ENCODE measurements around the gene FOLR2.

The FOLR2 gene

DNA sequence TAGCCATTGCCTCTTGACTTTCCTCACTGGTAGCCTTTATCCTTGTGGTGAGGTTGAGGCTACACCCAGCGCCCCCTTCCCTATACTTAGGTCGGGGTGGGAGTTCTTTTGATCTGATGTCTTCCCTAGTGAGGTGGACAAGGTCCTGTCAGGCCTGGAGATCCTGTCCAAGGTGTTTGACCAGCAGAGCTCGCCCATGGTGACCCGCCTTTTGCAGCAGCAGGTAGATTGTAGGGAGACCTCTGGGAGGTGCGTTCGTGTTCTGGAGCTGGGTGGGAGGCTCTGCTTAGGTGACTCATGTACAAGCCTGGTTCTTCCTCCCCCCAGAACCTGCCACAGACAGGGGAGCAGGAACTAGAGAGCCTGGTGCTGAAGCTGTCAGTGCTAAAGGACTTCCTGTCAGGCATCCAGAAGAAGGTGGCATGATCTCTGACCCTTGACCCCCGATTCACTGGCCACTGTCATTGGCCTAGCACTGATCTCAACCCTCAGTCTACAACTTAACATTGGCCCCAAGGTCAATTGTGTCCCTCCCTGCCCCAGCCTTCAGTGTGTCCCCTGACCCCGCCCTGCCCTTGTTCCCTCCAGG is 12.8 kb downstream of the FOLR2 start:
- in situ Hi-C loops (cut with MboI; ENCODE audit: low sequenced_read_pairs): no loop called here

DNA sequence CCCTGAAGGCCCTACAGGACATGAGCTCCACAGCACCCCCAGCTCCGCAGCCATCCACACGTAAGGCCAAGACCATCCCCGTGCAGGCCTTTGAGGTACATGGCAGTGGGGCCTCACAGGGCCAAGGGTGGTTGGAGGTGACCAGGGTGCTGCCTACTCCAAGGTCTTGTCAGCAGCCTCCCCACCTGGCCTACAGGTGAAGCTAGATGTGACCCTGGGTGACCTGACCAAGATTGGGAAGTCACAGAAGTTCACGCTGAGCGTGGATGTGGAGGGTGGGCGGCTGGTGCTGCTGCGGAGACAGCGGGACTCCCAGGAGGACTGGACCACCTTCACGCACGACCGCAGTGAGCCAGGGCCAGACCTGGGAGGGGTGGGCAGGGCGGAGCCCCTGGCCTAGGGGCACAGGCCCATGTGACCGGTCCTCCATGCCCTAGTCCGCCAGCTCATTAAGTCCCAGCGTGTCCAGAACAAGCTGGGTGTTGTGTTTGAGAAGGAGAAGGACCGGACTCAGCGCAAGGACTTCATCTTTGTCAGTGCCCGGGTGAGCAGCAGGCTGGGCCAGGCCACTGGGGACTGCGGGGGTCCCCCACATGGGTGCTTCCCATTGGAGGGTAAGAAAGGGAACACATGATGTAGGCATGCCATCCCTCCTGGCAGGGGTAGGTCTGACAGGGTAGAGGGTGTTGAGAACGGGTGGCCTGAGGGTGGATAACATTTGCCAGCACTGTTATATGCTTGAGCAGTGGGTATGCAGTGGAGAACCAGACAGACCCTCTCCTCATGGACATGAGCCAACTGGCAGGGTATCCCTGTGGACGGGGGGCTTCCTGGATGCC is 13.6 kb downstream of the FOLR2 start:
- in situ Hi-C loops (cut with MboI; ENCODE audit: low sequenced_read_pairs): no loop called here

DNA sequence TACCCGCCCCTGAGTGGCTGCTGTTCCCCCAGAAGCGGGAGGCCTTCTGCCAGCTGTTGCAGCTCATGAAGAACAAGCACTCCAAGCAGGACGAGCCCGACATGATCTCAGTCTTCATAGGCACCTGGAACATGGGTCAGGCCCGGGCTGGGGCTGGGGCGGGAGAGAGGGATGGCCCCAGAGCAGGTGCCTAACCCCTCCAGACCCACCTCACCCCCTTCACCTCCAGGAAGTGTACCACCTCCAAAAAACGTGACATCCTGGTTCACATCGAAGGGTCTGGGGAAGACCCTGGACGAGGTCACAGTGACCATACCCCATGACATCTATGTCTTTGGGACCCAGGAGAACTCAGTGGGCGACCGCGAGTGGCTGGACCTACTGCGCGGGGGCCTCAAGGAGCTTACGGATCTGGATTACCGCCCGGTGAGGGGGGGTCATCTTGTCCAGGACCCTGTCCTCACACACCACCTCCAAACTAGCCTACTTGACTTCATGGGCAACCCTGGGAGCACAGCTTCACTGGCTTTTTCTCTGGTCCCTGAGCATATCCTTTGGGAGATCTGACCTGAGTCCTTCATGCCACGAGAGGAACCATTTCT is 14.3 kb downstream of the FOLR2 start:
- in situ Hi-C loops (cut with MboI; ENCODE audit: low sequenced_read_pairs): no loop called here

DNA sequence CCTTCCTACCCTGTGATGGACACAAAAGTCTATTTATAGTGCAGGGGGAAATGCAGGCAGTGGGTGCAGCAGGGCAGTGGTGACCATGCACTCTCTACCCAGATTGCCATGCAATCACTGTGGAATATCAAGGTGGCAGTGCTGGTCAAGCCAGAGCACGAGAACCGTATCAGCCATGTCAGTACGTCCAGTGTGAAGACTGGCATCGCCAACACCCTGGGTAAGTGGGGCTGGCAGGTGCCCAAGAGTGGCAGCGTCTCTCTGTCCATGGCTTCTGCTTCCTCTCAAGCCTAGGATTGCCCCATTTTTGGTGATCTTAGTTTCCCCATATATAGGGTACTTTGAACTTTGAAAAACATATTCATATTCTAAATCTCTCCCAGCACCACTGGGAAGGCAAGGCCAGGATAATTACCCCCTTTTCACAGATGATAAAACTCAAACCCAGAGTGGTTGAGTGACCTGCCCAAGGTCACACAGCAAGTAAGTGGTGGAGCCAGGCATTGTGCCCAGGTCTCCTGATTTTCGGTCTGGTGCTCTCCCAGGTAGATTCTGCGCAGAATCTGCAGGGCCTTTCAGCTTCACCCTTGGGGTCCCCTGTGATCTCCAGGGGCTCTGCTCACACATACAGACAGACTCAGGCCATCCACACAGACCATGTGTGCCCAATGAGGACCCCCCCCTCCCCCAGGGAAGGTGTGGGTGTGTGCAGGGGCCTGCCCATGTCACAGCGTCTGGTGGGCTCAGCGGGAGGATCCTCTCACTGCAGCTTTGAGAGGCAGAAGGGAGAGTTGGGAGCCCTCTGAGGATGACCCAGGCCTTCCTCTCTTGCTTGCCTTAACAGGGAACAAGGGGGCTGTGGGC is 15.0 kb downstream of the FOLR2 start:
- in situ Hi-C loops (cut with MboI; ENCODE audit: low sequenced_read_pairs): no loop called here

DNA sequence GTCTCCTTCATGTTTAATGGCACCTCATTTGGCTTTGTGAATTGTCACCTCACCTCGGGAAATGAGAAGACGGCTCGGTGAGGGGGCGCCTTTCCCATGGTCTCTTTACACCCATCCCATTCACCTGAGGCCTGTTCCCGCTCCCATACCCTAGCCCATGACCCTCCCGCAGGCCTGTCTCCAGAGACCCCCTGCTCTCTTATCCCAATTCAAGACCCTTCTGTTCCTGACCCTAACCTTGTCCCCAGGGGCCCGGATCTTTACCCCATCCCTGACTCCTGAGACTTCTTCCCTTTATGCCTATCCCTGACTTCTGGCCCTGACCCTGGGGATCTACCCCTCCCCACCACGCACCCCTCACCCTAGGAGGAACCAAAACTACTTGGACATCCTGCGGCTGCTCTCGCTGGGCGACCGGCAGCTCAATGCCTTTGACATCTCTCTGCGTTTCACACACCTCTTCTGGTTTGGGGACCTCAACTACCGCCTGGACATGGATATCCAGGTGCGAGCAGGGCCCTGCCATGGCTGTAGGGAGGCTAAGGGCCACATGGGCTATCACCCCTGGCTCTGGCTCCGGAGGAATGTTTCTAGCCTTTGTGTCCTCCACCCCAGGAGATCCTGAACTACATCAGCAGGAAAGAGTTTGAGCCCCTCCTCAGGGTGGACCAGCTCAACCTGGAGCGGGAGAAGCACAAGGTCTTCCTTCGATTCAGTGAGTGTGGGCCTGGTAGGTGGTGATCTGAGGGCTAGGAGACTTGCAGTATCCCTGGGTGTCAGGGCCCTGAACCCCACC is 15.9 kb downstream of the FOLR2 start:
- in situ Hi-C loops (cut with MboI; ENCODE audit: low sequenced_read_pairs): no loop called here

DNA sequence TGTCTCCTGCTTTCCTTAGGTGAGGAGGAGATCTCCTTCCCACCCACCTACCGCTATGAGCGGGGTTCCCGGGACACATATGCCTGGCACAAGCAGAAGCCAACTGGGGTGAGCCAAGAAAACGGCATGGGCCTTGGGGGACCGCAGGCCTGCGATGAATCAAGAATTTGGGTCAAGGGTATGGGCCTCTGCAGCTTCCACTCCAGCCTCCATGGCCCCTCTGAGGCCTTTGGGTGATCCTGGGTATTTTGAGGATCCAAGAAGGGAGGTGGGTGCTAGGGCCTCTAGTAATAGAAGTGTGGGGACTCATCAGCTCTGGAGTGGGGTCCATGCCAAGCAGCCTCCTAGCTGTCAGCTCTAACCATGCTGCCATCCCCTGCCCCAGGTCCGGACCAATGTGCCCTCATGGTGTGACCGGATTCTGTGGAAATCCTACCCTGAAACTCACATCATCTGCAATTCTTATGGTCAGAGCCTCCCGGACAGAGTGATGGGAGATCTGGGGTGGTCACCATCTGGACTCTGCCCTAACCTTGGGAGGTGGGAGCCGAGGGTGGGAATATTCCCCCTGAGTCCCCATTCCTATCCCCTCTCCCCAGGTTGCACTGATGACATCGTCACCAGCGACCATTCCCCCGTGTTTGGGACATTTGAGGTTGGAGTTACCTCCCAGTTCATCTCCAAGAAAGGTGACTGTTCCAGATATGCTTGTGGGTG is 16.6 kb downstream of the FOLR2 start:
- in situ Hi-C loops (cut with MboI; ENCODE audit: low sequenced_read_pairs): no loop called here

DNA sequence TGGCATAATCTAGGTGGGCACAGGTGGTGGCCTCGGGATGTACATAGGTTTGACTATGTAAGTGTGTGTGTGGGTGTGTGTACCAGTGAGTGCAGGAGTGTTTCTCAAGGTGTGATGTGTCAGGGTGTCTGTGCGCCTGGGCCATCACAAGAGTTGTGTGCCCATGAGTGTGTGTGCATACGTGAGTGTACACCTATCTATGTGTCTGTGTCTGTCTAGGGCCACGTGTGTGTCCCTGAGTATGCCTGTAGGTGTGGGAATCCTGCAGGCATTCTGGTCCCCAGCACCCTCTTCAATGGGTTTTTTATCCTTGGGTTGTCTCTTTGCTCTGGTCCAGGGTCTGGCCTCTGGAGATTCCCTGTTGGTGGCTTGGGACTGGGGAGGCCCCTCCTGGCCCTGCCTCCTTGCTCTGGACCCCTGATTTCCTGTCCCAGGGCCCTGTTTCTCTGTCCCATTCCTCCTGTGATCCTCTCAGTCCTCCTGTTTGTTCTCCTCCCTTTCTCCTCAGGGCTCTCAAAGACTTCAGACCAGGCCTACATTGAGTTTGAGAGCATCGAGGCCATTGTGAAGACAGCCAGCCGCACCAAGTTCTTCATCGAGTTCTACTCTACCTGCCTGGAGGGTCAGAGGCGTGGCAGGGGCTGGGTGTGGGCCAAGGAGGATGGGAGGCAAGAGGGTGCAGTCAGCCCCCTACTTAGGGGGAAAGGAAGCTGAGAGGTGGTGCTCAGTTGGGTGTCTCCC is 17.3 kb downstream of the FOLR2 start:
- in situ Hi-C loops (cut with MboI; ENCODE audit: low sequenced_read_pairs): no loop called here

DNA sequence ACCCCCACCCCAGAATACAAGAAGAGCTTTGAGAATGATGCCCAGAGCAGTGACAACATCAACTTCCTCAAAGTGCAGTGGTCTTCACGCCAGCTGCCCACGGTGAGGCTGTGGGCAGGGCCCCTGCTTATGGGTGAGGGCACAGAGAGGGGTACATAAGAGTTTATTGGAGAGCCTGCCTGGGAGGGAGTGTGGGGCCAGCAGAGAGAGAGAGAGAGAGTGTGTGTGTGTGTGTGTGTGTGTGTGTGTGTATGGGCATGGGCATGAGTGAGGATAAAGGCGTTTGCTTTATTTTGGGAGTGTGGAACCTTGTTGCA is 17.9 kb downstream of the FOLR2 start:
- in situ Hi-C loops (cut with MboI; ENCODE audit: low sequenced_read_pairs): no loop called here

DNA sequence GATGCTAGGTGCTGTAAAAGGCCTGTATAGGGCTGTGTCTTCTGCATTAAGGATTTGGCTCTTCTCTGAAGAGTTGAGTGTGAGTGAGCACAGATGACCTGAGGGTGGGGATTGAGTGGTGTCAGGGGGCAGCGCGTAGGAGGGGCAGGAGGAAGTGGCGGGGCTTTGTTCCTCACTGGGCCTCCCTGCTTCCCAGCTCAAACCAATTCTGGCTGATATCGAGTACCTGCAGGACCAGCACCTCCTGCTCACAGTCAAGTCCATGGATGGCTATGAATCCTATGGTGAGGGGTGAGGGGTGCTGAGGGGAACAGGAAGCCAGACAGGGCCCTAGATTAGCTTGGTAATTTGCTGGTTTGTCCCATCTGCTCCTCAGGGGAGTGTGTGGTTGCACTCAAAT is 18.3 kb downstream of the FOLR2 start:
- in situ Hi-C loops (cut with MboI; ENCODE audit: low sequenced_read_pairs): no loop called here

DNA sequence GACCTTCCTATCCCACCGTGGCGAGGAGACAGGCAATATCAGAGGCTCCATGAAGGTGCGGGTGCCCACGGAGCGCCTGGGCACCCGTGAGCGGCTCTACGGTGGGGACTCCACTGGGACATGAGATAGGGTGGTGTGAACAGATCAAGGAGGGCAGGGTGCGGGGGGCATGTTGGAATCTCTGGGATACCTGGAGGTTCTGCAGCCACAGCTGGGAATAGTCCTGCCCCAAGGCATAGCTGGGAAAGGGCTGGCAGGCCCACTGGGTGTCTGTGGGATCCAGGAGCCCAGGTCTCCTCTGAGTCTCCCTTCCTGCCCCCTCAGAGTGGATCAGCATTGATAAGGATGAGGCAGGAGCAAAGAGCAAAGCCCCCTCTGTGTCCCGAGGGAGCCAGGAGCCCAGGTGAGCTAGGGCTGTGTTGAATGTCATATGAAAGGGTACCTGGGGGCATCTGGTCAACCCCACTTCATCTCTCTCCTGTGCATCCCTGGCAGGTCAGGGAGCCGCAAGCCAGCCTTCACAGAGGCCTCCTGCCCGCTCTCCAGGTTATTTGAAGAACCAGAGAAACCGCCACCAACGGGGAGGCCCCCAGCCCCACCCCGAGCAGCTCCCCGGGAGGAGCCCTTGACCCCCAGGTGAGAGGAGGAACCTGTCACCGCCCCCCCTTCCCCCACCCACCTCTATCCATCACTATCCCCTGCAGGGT is 18.9 kb downstream of the FOLR2 start:
- in situ Hi-C loops (cut with MboI; ENCODE audit: low sequenced_read_pairs): no loop called here

DNA sequence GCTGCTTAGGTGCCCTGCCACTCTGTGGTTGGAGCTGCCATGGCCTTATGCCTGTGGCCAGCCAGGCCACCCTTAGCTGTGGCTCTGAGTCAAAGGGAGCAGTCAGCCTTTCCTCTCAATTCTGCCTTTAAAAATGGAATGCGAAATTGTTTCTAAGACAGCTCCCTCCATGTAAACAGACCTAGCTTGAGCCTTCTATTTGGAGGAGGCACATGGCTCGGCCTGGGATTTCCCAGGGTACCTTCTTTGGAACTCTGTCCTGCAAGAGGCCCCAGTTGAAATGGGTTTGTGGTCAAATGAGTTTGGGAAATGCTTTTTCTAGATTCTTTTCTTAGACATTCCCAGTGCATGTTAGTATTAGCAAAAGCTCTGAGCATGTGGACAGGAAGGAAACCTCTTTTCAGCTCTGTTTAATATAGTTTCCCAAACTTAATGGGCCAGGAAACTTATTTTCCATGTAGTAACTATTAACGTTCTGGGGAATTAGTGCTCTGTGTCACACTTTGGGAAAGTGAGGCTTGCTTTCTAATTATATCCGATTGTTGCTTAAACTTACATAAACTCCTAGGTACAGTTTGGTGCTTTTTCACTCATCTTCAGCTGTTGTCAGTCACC is 19.6 kb downstream of the FOLR2 start:
- in situ Hi-C loops (cut with MboI; ENCODE audit: low sequenced_read_pairs): no loop called here

DNA sequence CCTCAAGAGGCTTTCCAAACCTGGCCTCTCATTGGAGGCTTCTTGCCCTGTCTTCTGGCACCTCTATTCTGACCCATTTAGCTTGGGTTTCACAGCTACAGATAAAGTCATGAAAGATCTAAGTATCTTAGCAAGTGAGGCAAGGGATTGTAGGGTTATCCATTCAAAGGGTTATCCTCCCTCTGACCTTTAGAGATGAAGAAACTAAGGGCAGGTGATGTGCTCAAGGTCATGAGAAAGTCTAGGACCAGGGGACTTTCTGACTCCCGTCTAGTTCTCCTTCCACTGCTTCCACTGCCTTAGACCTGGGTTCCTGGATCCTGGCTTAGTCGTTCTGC is 20.1 kb downstream of the FOLR2 start:
- in situ Hi-C loops (cut with MboI; ENCODE audit: low sequenced_read_pairs): no loop called here

DNA sequence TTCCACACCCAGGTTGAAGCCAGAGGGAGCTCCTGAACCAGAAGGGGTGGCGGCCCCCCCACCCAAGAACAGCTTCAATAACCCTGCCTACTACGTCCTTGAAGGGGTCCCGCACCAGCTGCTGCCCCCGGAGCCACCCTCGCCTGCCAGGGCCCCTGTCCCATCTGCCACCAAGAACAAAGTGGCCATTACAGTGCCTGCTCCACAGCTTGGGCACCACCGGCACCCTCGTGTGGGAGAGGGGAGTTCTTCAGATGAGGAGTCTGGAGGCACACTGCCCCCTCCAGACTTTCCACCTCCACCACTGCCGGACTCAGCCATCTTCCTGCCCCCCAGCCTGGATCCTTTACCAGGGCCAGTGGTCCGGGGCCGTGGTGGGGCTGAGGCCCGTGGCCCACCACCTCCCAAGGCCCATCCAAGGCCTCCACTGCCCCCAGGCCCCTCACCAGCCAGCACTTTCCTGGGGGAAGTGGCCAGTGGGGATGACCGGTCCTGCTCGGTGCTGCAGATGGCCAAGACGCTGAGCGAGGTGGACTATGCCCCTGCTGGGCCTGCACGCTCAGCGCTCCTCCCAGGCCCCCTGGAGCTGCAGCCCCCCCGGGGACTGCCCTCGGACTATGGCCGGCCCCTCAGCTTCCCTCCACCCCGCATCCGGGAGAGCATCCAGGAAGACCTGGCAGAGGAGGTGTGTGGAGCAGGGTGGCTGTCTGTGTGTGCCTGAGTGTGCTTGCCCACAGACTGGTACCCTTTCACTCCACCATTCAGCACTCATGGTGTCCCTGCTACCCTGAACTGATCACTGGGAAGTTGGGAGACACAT is 20.7 kb downstream of the FOLR2 start:
- in situ Hi-C loops (cut with MboI; ENCODE audit: low sequenced_read_pairs): no loop called here

DNA sequence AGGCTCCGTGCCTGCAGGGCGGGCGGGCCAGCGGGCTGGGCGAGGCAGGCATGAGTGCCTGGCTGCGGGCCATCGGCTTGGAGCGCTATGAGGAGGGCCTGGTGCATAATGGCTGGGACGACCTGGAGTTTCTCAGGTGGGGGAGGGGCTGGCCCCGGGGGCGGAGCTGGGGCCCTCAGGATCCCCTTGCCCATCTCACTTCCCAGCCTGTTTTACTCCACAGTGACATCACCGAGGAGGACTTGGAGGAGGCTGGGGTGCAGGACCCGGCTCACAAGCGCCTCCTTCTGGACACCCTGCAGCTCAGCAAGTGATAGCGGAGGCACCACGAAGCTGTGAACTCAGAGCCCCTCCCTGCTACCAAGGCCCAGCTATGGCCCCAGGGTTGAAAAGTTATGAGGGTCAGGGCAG is 21.5 kb downstream of the FOLR2 start:
- in situ Hi-C loops (cut with MboI; ENCODE audit: low sequenced_read_pairs): no loop called here

DNA sequence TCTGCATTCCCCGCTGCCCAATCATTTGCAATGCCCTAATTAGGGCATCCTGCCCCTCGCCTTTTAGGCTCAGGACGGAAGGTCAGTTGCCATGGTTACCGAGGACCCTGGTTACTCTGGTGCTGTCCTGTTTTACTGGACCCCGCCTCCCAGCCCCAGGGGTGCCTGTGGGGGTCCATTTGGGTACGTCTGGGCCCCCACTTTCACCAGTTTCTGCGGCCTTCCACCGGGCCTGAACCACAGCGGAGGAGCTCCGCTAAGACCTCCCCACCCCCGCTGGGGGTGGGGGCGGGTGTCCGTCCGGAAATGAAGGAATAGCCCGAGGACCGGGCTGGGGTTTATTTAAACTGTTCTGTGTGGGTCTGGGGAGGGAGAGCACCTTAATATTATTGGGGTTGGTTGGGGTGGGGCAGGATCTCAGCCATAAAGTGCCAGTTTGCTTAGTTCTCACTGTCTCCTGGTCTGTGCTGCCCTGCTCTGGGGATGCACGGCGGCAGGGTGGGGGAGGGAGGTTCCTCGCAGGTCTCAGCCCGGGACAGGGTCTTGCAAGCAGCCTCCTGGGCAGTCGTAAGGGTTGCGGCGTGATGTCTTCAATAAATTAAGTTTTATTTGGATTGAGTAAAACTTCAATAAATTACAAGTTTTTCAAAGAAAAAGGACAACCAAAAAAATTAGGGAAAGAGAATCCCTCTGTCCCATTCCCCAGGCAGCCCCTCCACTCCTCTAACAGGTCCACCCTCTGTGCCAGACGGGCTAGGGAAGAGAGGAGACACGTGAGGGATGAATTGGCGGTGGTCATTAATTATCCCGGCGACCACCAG is 22.1 kb downstream of the FOLR2 start:
- in situ Hi-C loops (cut with MboI; ENCODE audit: low sequenced_read_pairs): no loop called here

DNA sequence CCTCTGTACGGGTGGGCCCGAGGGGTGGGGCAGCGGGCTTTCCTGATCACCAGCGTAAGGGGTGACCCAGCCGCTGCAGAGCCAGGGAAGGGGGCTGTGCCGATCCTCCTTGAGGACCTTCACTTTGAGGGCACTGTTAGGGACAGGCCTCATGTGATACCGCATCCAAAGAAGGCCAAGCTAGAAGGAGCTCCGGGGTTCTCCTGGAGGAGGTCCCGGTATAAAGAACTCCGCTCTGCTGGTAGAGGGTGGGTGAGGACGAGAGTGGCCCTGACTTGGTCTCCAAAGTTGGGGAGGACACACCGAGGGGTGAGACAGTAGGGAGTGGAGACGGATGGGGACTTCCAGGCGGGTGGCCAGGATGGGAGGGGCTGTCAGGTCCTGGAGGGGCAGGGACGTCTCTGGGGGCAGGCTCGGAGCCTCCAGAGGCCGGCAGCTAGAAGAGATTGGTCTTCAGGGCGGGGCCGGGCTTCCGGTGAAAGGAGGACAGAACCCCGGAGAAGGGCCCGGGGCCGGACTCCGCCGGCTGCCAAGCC is 22.8 kb downstream of the FOLR2 start:
- in situ Hi-C loops (cut with MboI; ENCODE audit: low sequenced_read_pairs): no loop called here

All from hTERT RPE-1 (cell line).